HL-60 (cell line): ENCODE data around the gene EVA1C.

Experiments
- CTCF ChIP-seq: IDR thresholded peaks from one replicate; pipeline ENCODE4 v1.5.1; 2011; ENCODE audit warnings: low read length, control low read depth, inconsistent platforms; ENCODE audit not compliant: insufficient read depth
- TF ChIP-seq, protein P1 (sequence below): IDR thresholded peaks from 2 replicates; pipeline ENCODE4 v1.6.1; 2012; ENCODE audit warnings: low read depth; ENCODE audit not compliant: insufficient replicate concordance

DNA sequence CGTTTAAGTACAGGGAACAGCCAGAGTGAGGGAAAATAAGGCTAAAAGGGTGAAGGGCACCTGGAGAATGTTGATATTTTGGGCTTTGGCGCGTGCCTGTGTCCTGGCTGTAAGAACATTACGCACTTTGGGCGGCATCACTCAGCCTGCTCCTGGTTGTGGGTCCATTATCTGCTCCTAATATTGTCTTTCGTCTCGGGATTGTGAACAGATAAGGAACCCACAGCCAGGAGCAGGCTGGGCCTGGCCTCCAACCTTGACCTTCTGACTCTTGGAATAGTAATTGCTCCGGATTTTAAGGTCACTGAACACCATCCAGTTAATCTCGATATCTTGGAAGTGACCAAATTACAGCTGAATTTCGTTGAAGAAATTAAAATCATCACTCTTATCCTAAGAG is 111.0 kb downstream of the EVA1C start:
- no peak for TF ChIP-seq CTCF
- TF ChIP-seq, protein P1, sequence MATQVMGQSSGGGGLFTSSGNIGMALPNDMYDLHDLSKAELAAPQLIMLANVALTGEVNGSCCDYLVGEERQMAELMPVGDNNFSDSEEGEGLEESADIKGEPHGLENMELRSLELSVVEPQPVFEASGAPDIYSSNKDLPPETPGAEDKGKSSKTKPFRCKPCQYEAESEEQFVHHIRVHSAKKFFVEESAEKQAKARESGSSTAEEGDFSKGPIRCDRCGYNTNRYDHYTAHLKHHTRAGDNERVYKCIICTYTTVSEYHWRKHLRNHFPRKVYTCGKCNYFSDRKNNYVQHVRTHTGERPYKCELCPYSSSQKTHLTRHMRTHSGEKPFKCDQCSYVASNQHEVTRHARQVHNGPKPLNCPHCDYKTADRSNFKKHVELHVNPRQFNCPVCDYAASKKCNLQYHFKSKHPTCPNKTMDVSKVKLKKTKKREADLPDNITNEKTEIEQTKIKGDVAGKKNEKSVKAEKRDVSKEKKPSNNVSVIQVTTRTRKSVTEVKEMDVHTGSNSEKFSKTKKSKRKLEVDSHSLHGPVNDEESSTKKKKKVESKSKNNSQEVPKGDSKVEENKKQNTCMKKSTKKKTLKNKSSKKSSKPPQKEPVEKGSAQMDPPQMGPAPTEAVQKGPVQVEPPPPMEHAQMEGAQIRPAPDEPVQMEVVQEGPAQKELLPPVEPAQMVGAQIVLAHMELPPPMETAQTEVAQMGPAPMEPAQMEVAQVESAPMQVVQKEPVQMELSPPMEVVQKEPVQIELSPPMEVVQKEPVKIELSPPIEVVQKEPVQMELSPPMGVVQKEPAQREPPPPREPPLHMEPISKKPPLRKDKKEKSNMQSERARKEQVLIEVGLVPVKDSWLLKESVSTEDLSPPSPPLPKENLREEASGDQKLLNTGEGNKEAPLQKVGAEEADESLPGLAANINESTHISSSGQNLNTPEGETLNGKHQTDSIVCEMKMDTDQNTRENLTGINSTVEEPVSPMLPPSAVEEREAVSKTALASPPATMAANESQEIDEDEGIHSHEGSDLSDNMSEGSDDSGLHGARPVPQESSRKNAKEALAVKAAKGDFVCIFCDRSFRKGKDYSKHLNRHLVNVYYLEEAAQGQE: no peak
